NCI-H1105 (cell line): ENCODE results near the gene PXYLP1.
A peak's percentile ranks its signal among the peaks of the same experiment; 100 is the strongest.
"Not testable (repeated sequence)": the region's sequence is repeated elsewhere in the genome, so short reads cannot be mapped to it uniquely, and the experiment has no call there.

Experiments
- DNase-seq: peaks from one replicate; lab custom pipeline; 2025; lab: John Stamatoyannopoulos, UW

Gene PXYLP1

GRCh38 chr3:141231101-141231951 is at the start of gene PXYLP1:
TSS of gene PXYLP1 (plus strand) at chr3:141231825. CDS start at chr3:141260176, 28,351 bp downstream.
- DNase-seq = peak; percentile 84

- no peak for DNase-seq
Measured at GRCh38 chr3:141183606-141184005, 48.0 kb upstream of the PXYLP1 start.

- DNase-seq = no peak
Measured at GRCh38 chr3:141184430-141184829, 47.2 kb upstream of the PXYLP1 start.

GRCh38 chr3:141191097-141191749 is 40.4 kb upstream of the PXYLP1 start:
- DNase-seq = no peak

GRCh38 chr3:141192345-141192744 is 39.3 kb upstream of the PXYLP1 start:
- peak; percentile 95 for DNase-seq

GRCh38 chr3:141193066-141193830 is 38.4 kb upstream of the PXYLP1 start:
- DNase-seq = no peak

GRCh38 chr3:141201122-141201521 is 30.5 kb upstream of the PXYLP1 start:
- no peak for DNase-seq

- no peak for DNase-seq
Measured at GRCh38 chr3:141202682-141203081, 28.9 kb upstream of the PXYLP1 start.

GRCh38 chr3:141203866-141204265 is 27.8 kb upstream of the PXYLP1 start:
- no peak for DNase-seq

GRCh38 chr3:141204343-141204742 is 27.3 kb upstream of the PXYLP1 start:
- no peak for DNase-seq

GRCh38 chr3:141211306-141211705 is 20.3 kb upstream of the PXYLP1 start:
- DNase-seq = not testable (repeated sequence)

- DNase-seq = no peak
Measured at GRCh38 chr3:141212101-141212500, 19.5 kb upstream of the PXYLP1 start.

GRCh38 chr3:141212555-141212954 is 19.1 kb upstream of the PXYLP1 start:
- no peak for DNase-seq

- no peak for DNase-seq
Measured at GRCh38 chr3:141216975-141217374, 14.7 kb upstream of the PXYLP1 start.

GRCh38 chr3:141217389-141217788 is 14.2 kb upstream of the PXYLP1 start:
- no peak for DNase-seq

- DNase-seq = no peak
Measured at GRCh38 chr3:141218162-141218835, 13.3 kb upstream of the PXYLP1 start.

- no peak for DNase-seq
Measured at GRCh38 chr3:141218926-141219325, 12.7 kb upstream of the PXYLP1 start.

- DNase-seq = no peak
Measured at GRCh38 chr3:141223673-141224166, 7.9 kb upstream of the PXYLP1 start.

GRCh38 chr3:141225939-141226338 is 5.7 kb upstream of the PXYLP1 start:
- no peak for DNase-seq

GRCh38 chr3:141227216-141227615 is 4.4 kb upstream of the PXYLP1 start:
- DNase-seq = no peak

- no peak for DNase-seq
Measured at GRCh38 chr3:141227752-141228151, 3.9 kb upstream of the PXYLP1 start.

- no peak for DNase-seq
Measured at GRCh38 chr3:141228395-141228794, 3.2 kb upstream of the PXYLP1 start.
